Type B pancreatic cell (in vitro differentiated cells): ENCODE data around the gene BST1. TPM values are rescaled to one million over a fixed set of nuclear protein-coding genes. Genes with fewer than 3 reads are reported as not detected.
"Not testable (repeated sequence)": the region's sequence is repeated elsewhere in the genome, so short reads cannot be mapped to it uniquely, and the experiment has no call there.

Experiments used
- DNase-seq: peaks from one replicate; pipeline ENCODE4 v3.0.0; 2021; ENCODE audit warnings: mixed read lengths; ENCODE audit not compliant: unreplicated experiment; ENCODE audit errors: extremely low spot score
- H3K27ac Mint-ChIP-seq: 2 replicates; pipeline ENCODE4 v1.8.0; 2021; ENCODE audit warnings: mild to moderate bottlenecking, mixed read lengths
- H3K27me3 Mint-ChIP-seq: 2 replicates; pipeline ENCODE4 v1.8.0; 2021; ENCODE audit warnings: mixed read lengths
- H3K36me3 Mint-ChIP-seq: 2 replicates; pipeline ENCODE4 v1.8.0; 2021; ENCODE audit warnings: mixed read lengths
- H3K4me1 Mint-ChIP-seq: one replicate; pipeline ENCODE4 v1.8.0; 2021; ENCODE audit warnings: mixed read lengths; ENCODE audit not compliant: unreplicated experiment
- H3K4me3 Mint-ChIP-seq: 2 replicates; pipeline ENCODE4 v1.8.0; 2021; ENCODE audit warnings: mild to moderate bottlenecking, mixed read lengths
- H3K9me3 Mint-ChIP-seq: 2 replicates; pipeline ENCODE4 v1.8.0; 2021; ENCODE audit warnings: mixed read lengths
- total RNA-seq: library from RNA; stranded (reverse); gene quantifications from 2 replicates; pipeline ENCODE4 v1.2.1, GENCODE V29; 2021; ENCODE audit warnings: low replicate concordance
- TF ChIP-seq, protein P1 (sequence below): fragments of 200-600 bp; sonication (generic); conservative IDR thresholded peaks from 2 replicates; pipeline ENCODE4 v1.5.0; 2021; ENCODE audit warnings: antibody characterized with exemption, mild to moderate bottlenecking

Gene BST1
- total RNA-seq, 1 donor from 2014 or later: 0.89 TPM

DNA sequence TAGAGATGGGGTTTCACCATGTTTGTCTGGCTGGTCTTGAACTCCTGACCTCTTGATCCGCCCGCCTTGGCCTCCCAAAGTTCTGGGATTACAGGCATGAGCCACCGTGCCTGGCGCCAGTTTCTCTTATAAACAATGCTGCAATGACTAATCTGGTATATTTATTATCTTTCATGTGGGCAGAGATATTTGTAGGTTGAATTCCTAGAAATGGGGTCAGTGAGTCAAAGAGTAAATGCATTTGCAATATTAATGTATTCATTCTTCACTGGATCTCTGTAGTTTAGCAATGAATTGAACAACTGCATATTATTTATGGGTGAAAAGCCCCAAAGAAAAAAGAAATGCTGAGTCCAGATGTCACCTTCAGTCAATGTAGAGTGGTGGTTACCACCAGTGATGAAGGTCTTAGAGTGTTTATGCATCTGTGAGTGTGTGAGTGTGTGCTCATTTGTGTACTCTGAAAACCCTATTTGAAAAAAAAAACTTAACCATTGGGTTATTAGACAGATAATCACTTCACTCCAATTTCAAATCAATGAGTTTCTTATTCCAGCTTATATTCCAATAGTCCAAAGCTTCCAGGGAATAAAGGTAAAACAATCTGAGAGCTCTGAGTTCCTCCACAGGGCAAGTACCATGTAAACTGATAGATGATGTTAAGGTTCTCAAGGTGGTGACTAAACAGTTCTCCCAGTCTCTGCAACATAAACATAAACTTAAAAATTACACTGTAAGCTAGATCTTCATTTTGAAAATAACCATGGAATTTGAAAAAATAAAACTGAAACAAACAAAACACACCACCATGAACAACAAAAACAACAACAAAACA lies 52.7 kb downstream of the BST1 start:
- H3K27ac Mint-ChIP-seq: no peak overlapping the region
- DNase-seq: no peak

DNA sequence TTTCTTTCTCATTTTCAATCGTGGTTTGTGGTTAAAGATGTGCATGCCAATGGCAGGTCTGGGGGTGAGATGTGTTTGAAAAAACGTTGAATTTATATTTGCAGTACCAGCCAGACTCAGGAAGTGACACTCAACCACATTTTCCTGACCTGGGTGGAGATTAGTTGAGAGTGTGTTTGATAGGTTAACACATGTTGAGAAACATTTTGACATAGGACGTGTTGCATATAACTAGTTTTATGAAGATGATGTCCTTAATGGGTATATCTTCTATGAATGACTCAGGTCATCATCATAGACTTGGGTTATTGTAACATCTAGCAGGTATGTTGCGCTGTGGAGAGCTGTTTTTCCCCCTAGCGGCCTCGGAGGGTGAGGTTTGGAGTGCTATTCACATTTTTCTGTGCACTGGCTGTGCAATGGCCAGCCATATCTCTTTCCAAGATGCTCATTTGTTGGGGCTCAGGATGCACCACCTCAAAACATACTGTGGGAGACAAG lies 53.5 kb downstream of the BST1 start:
- H3K36me3 Mint-ChIP-seq: no peaks in the 10 kb centered on the region
- H3K9me3 Mint-ChIP-seq: no peaks in the 10 kb centered on the region
- no peak overlapping the region for H3K27ac Mint-ChIP-seq
- no peak overlapping the region for H3K4me3 Mint-ChIP-seq
- H3K27me3 Mint-ChIP-seq: no peaks in the 10 kb centered on the region
- no peaks in the 10 kb centered on the region for H3K4me1 Mint-ChIP-seq
- no peak for DNase-seq
- TF ChIP-seq, protein P1, sequence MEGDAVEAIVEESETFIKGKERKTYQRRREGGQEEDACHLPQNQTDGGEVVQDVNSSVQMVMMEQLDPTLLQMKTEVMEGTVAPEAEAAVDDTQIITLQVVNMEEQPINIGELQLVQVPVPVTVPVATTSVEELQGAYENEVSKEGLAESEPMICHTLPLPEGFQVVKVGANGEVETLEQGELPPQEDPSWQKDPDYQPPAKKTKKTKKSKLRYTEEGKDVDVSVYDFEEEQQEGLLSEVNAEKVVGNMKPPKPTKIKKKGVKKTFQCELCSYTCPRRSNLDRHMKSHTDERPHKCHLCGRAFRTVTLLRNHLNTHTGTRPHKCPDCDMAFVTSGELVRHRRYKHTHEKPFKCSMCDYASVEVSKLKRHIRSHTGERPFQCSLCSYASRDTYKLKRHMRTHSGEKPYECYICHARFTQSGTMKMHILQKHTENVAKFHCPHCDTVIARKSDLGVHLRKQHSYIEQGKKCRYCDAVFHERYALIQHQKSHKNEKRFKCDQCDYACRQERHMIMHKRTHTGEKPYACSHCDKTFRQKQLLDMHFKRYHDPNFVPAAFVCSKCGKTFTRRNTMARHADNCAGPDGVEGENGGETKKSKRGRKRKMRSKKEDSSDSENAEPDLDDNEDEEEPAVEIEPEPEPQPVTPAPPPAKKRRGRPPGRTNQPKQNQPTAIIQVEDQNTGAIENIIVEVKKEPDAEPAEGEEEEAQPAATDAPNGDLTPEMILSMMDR: no peak

More for the DNA sequence above, 52.7 kb downstream of the BST1 start:
- TF ChIP-seq, protein P1: no peak
- Mint-ChIP-seq H3K27me3 (no peaks in the 10 kb centered on the region), H3K36me3 (no peaks in the 10 kb centered on the region), H3K4me1 (no peaks in the 10 kb centered on the region), H3K9me3 (no peaks in the 10 kb centered on the region), H3K4me3 (no peak overlapping the region)

DNA sequence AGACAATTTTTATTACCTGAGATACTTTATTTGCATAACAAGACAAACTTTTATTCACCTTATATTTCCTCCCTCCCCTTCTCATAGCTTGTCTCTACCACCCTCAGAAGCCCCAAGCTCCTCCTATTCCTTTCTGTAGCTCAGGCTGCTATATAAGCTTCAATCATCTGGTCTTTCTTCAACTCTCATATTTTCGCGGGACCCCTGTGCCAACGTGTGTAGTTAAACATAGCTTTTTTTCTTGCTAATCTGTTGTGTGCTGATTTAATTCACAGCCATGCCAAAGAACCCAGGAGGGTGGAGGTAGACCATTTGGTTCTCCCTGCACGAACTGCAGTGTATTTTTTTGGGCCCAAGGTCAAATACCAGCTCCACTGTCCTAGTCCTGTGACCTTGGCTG lies 54.2 kb downstream of the BST1 start:
- no peaks in the 10 kb centered on the region for H3K9me3 Mint-ChIP-seq
- H3K27me3 Mint-ChIP-seq: no peaks in the 10 kb centered on the region
- no peak overlapping the region for H3K27ac Mint-ChIP-seq
- no peak for DNase-seq
- no peak overlapping the region for H3K4me3 Mint-ChIP-seq
- no peaks in the 10 kb centered on the region for H3K36me3 Mint-ChIP-seq
- TF ChIP-seq, protein P1: no peak
- no peaks in the 10 kb centered on the region for H3K4me1 Mint-ChIP-seq

DNA sequence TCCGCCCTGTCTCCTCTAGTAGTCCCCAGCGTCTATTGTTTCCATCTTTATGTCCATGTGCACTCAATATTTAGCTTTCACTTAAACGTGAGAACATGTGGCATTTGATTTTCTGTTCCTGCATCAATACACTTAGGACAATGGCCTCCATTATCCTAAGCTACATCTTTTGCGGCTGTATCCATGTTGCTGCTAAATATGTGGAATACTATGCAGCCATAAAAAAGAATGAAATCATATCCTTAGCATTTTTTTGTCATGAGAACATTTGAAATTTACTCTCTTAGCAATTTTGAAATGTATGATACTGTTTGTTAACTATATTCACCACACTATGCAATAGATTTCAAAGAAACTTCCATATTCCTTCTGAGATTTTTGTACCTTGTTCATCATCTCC lies 55.4 kb downstream of the BST1 start:
- Mint-ChIP-seq H3K27me3 (no peaks in the 10 kb centered on the region), H3K27ac (no peak overlapping the region), H3K4me3 (no peak overlapping the region), H3K9me3 (no peaks in the 10 kb centered on the region), H3K4me1 (no peaks in the 10 kb centered on the region), H3K36me3 (no peaks in the 10 kb centered on the region)
- no peak for DNase-seq
- TF ChIP-seq, protein P1: no peak

DNA sequence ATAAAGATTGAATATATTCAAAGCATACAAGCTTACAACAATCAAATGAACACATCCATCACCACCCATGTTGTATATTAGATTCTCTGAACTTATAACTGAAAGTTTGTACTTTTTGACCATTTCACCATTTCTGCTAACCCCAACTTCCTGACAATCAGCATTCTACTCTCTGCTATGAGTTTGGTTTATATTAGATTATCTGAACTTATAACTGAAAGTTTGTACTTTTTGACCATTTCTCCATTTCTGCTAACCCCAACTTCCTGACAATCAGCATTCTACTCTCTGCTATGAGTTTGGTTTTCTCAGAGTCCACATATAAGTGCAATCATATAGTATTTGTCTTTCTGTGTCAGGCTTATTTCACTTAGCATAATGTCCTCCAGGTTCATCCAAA lies 59.6 kb downstream of the BST1 start:
- H3K4me1 Mint-ChIP-seq, H3K4me3 Mint-ChIP-seq, DNase-seq, H3K27ac Mint-ChIP-seq, H3K36me3 Mint-ChIP-seq, H3K9me3 Mint-ChIP-seq, H3K27me3 Mint-ChIP-seq: not testable (repeated sequence)

DNA sequence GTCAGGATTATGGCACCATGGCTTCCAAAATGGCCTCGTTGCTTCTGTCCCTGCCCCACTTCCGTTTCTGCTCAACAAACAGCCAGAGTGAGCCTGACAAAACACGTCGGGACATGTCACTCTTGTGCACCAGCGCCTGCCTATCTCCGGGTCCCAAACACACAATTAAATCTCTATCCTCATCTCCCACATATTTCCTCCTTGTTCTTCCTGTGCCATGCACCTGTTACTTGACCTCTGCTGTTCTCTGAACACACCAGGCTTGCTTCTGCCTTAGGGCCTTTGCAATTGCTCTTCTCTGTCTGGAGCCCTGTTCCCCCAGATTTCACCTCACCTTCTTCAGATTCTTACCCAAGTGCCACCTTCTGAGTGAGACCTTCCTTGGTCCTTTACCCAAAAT lies 62.5 kb downstream of the BST1 start:
- TF ChIP-seq, protein P1: no peak
- no peak for DNase-seq
- no peaks in the 10 kb centered on the region for H3K27me3 Mint-ChIP-seq
- no peaks in the 10 kb centered on the region for H3K36me3 Mint-ChIP-seq
- H3K4me3 Mint-ChIP-seq: no peak overlapping the region
- no peak overlapping the region for H3K27ac Mint-ChIP-seq
- no peaks in the 10 kb centered on the region for H3K9me3 Mint-ChIP-seq
- no peaks in the 10 kb centered on the region for H3K4me1 Mint-ChIP-seq
